ENCODE measurements around the gene SNAPC2. TPM values are rescaled to one million over a fixed set of nuclear protein-coding genes. Genes with fewer than 3 reads are reported as not detected.
A peak's percentile ranks its signal among the peaks of the same experiment; 100 is the strongest.
"Not testable (repeated sequence)": the region's sequence is repeated elsewhere in the genome, so short reads cannot be mapped to it uniquely, and the experiment has no call there.

SNAPC2 gene
- total RNA-seq, 2 donors from 2014 or later = 25.4 to 48.6 TPM

- not testable (repeated sequence) for H3K4me3 Mint-ChIP-seq; H3K4me1 Mint-ChIP-seq (ENCODE audit: low read depth in 2 of 2); ATAC-seq; H3K27ac Mint-ChIP-seq; H3K27me3 Mint-ChIP-seq; DNase-seq (ENCODE audit: low spot score); H3K36me3 Mint-ChIP-seq; H3K9me3 Mint-ChIP-seq
Observed at GRCh38 chr19:7961082-7961481, 40.9 kb downstream of the SNAPC2 start.

GRCh38 chr19:7961920-7962626 lies 41.9 kb downstream of the SNAPC2 start:
- no peaks in the 10 kb centered on the region for H3K9me3 Mint-ChIP-seq
- DNase-seq (ENCODE audit: low spot score) (no peak), ATAC-seq (no peak)
- peak overlapping the region in 1 of 2 donors; percentile 38 for H3K27ac Mint-ChIP-seq
- no peak overlapping the region for H3K4me3 Mint-ChIP-seq
- peaks cover 10% of the 10 kb centered on the region for H3K36me3 Mint-ChIP-seq
- H3K27me3 Mint-ChIP-seq = no peaks in the 10 kb centered on the region
- peaks cover 0 to 7% of the 10 kb centered on the region in 2 donors for H3K4me1 Mint-ChIP-seq (ENCODE audit: low read depth in 2 of 2)

- Mint-ChIP-seq H3K27me3 (no peaks in the 10 kb centered on the region), H3K9me3 (no peaks in the 10 kb centered on the region), H3K27ac (no peak overlapping the region), H3K4me1 (ENCODE audit: low read depth in 2 of 2) (peaks cover 0 to 8% of the 10 kb centered on the region in 2 donors), H3K36me3 (peaks cover 10% of the 10 kb centered on the region), H3K4me3 (no peak overlapping the region)
- DNase-seq (ENCODE audit: low spot score) (no peak), ATAC-seq (no peak)
Observed at GRCh38 chr19:7962644-7963268, 42.6 kb downstream of the SNAPC2 start.

GRCh38 chr19:7963566-7963965 lies 43.4 kb downstream of the SNAPC2 start:
- no peaks in the 10 kb centered on the region for H3K27me3 Mint-ChIP-seq
- ATAC-seq (no peak), DNase-seq (ENCODE audit: low spot score) (no peak)
- H3K9me3 Mint-ChIP-seq = no peaks in the 10 kb centered on the region
- H3K4me1 Mint-ChIP-seq (ENCODE audit: low read depth in 2 of 2) = peaks cover 0 to 6% of the 10 kb centered on the region in 2 donors
- peaks cover 10% of the 10 kb centered on the region for H3K36me3 Mint-ChIP-seq
- no peak overlapping the region for H3K27ac Mint-ChIP-seq
- H3K4me3 Mint-ChIP-seq = no peak overlapping the region

GRCh38 chr19:7965259-7965841 lies 45.2 kb downstream of the SNAPC2 start:
- DNase-seq (ENCODE audit: low spot score) (no peak), ATAC-seq (no peak)
- no peaks in the 10 kb centered on the region for H3K9me3 Mint-ChIP-seq
- no peaks in the 10 kb centered on the region for H3K27me3 Mint-ChIP-seq
- H3K4me1 Mint-ChIP-seq (ENCODE audit: low read depth in 2 of 2) = peaks cover 0 to 9% of the 10 kb centered on the region in 2 donors
- peaks cover 10% of the 10 kb centered on the region for H3K36me3 Mint-ChIP-seq
- no peak overlapping the region for H3K4me3 Mint-ChIP-seq
- H3K27ac Mint-ChIP-seq = no peak overlapping the region

GRCh38 chr19:7965921-7966665 lies 46.0 kb downstream of the SNAPC2 start:
- no peak for ATAC-seq
- Mint-ChIP-seq H3K9me3 (no peaks in the 10 kb centered on the region), H3K27me3 (no peaks in the 10 kb centered on the region), H3K36me3 (peaks cover 10% of the 10 kb centered on the region), H3K27ac (no peak overlapping the region), H3K4me3 (no peak overlapping the region), H3K4me1 (ENCODE audit: low read depth in 2 of 2) (peaks cover 0 to 9% of the 10 kb centered on the region in 2 donors)
- DNase-seq (ENCODE audit: low spot score) = no peak

GRCh38 chr19:7968008-7968795 lies 48.1 kb downstream of the SNAPC2 start:
- Mint-ChIP-seq H3K4me1 (ENCODE audit: low read depth in 2 of 2) (peaks cover 0 to 9% of the 10 kb centered on the region in 2 donors), H3K4me3 (no peak overlapping the region), H3K27ac (no peak overlapping the region), H3K36me3 (peaks cover 4% of the 10 kb centered on the region), H3K27me3 (no peaks in the 10 kb centered on the region), H3K9me3 (no peaks in the 10 kb centered on the region)
- DNase-seq (ENCODE audit: low spot score) = no peak
- peak in 1 of 2 donors; percentile 33 for ATAC-seq

- Mint-ChIP-seq H3K36me3 (peaks cover 8% of the 10 kb centered on the region), H3K27ac (no peak overlapping the region), H3K4me3 (no peak overlapping the region), H3K27me3 (no peaks in the 10 kb centered on the region), H3K4me1 (ENCODE audit: low read depth in 2 of 2) (peaks cover 0 to 9% of the 10 kb centered on the region in 2 donors), H3K9me3 (no peaks in the 10 kb centered on the region)
- no peak for ATAC-seq
- DNase-seq (ENCODE audit: low spot score) = no peak
Observed at GRCh38 chr19:7968796-7969554, 48.8 kb downstream of the SNAPC2 start.

- no peaks in the 10 kb centered on the region for H3K9me3 Mint-ChIP-seq
- ATAC-seq (no peak), DNase-seq (ENCODE audit: low spot score) (no peak)
- H3K36me3 Mint-ChIP-seq = peaks cover 8% of the 10 kb centered on the region
- H3K4me3 Mint-ChIP-seq = no peak overlapping the region
- H3K4me1 Mint-ChIP-seq (ENCODE audit: low read depth in 2 of 2) = peaks cover 0 to 9% of the 10 kb centered on the region in 2 donors
- no peaks in the 10 kb centered on the region for H3K27me3 Mint-ChIP-seq
- H3K27ac Mint-ChIP-seq = no peak overlapping the region
Observed at GRCh38 chr19:7969555-7969939, 49.4 kb downstream of the SNAPC2 start.

- DNase-seq (ENCODE audit: low spot score) (no peak), ATAC-seq (no peak)
- Mint-ChIP-seq H3K4me3 (no peak overlapping the region), H3K4me1 (ENCODE audit: low read depth in 2 of 2) (peaks cover 0 to 9% of the 10 kb centered on the region in 2 donors), H3K36me3 (peaks cover 8% of the 10 kb centered on the region), H3K9me3 (no peaks in the 10 kb centered on the region), H3K27me3 (no peaks in the 10 kb centered on the region), H3K27ac (no peak overlapping the region)
Observed at GRCh38 chr19:7970716-7971448, 50.7 kb downstream of the SNAPC2 start.

- peaks cover 0 to 6% of the 10 kb centered on the region in 2 donors for H3K4me1 Mint-ChIP-seq (ENCODE audit: low read depth in 2 of 2)
- no peaks in the 10 kb centered on the region for H3K9me3 Mint-ChIP-seq
- peak in 1 of 2 donors; percentile 5 for ATAC-seq
- no peak overlapping the region for H3K27ac Mint-ChIP-seq
- peaks cover 4% of the 10 kb centered on the region for H3K36me3 Mint-ChIP-seq
- H3K27me3 Mint-ChIP-seq = no peaks in the 10 kb centered on the region
- no peak overlapping the region for H3K4me3 Mint-ChIP-seq
- DNase-seq (ENCODE audit: low spot score) = no peak
Observed at GRCh38 chr19:7971553-7972520, 51.7 kb downstream of the SNAPC2 start.

Data from natural killer cell treated with Interleukin-12 subunit alpha and Interleukin-12 subunit beta and Interleukin-15 and Interleukin-18, amount 100 ng/mL, for 72 hours (primary cell).